Neural cell (in vitro differentiated cells): Measurements from ENCODE around the gene FUNDC1.

Source experiments
- POLR2AphosphoS5 ChIP-seq: IDR thresholded peaks from 2 replicates; pipeline ENCODE4 v1.6.1; 2012
- TF ChIP-seq, protein P1 (sequence below): fragments of 450-650 bp; IDR thresholded peaks from 2 replicates; pipeline ENCODE4 v1.5.1; 2014; ENCODE audit warnings: antibody characterized with exemption, mild to moderate bottlenecking, moderate library complexity; ENCODE audit not compliant: poor library complexity, severe bottlenecking

DNA sequence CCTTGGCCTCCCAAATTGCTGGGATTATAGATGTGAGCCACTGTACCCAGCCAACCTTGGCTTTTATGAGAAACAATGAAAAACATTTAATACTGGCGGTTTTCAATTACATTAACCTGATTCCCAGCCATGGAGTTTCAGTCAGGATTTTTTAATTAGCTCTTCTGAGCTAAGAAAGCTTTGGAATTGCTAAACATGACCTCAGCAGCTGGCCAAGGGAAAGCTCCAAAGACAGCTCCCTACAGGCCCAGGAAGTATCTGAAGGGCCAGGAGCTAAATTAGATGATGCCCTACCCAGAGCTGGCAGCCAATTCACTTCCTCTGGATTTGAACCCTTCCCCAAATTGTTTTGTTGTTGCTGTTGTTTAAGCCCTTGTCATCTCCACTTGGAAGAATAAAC, 26.5 kb upstream of the FUNDC1 start:
- TF ChIP-seq, protein P1, sequence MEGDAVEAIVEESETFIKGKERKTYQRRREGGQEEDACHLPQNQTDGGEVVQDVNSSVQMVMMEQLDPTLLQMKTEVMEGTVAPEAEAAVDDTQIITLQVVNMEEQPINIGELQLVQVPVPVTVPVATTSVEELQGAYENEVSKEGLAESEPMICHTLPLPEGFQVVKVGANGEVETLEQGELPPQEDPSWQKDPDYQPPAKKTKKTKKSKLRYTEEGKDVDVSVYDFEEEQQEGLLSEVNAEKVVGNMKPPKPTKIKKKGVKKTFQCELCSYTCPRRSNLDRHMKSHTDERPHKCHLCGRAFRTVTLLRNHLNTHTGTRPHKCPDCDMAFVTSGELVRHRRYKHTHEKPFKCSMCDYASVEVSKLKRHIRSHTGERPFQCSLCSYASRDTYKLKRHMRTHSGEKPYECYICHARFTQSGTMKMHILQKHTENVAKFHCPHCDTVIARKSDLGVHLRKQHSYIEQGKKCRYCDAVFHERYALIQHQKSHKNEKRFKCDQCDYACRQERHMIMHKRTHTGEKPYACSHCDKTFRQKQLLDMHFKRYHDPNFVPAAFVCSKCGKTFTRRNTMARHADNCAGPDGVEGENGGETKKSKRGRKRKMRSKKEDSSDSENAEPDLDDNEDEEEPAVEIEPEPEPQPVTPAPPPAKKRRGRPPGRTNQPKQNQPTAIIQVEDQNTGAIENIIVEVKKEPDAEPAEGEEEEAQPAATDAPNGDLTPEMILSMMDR, result no peak
- no peak for TF ChIP-seq POLR2AphosphoS5
